Measurements from ENCODE around the gene TRMT2A.

The TRMT2A gene

DNA sequence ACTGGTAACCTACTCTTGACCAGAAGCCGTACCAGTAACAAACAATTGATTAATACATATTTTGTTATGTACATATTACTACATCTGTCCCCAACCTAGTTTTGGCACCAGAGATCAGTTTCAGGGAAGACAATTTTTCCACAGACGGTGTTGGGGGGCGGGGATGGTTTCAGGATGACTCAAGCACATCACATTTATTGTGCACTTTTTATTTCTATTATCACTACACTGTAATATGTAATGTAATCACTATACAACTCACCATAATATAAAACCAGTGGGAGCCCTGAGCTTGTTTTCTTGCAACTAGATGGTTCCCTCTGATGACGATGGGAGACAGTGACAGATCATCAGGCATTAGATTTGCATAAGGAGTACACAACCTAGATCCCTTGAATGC, 21.5 kb downstream of the TRMT2A start:
- ATAC-seq (ENCODE audit: insufficient read depth, low read depth) = no peak
- Histone ChIP-seq H3K9me3 (ENCODE audit: insufficient read depth, low read length, severe bottlenecking) (no peaks in the 10 kb centered on the region), H3K4me1 (ENCODE audit: insufficient read depth, low read length) (peaks cover 19% of the 10 kb centered on the region), H4K20me1 (ENCODE audit: insufficient read depth, low read length) (peaks cover 59% of the 10 kb centered on the region), H3K36me3 (ENCODE audit: insufficient read depth, low read length) (peaks cover 95% of the 10 kb centered on the region), H2AFZ (ENCODE audit: low read depth, low read length) (no peak overlapping the region), H3K9ac (ENCODE audit: low read depth, low read length) (no peak overlapping the region), H3K4me2 (ENCODE audit: insufficient read depth, low read length) (no peak overlapping the region), H3K4me3 (ENCODE audit: low read depth in 1 of 2, low read length in 2 of 2) (no peak overlapping the region), H3K27ac (ENCODE audit: low read length) (no peak overlapping the region), H3K79me2 (ENCODE audit: insufficient read depth, low read length) (peaks cover 85% of the 10 kb centered on the region), H3K27me3 (ENCODE audit: insufficient read depth, low read length, poor library complexity) (no peaks in the 10 kb centered on the region)
- no peak for DNase-seq
- no peak for TF ChIP-seq EZH2 (IDR thresholded peaks at IDR 0.05; ENCODE audit: borderline replicate concordance, low read depth, low read length, severe bottlenecking)
- TF ChIP-seq, protein P1, sequence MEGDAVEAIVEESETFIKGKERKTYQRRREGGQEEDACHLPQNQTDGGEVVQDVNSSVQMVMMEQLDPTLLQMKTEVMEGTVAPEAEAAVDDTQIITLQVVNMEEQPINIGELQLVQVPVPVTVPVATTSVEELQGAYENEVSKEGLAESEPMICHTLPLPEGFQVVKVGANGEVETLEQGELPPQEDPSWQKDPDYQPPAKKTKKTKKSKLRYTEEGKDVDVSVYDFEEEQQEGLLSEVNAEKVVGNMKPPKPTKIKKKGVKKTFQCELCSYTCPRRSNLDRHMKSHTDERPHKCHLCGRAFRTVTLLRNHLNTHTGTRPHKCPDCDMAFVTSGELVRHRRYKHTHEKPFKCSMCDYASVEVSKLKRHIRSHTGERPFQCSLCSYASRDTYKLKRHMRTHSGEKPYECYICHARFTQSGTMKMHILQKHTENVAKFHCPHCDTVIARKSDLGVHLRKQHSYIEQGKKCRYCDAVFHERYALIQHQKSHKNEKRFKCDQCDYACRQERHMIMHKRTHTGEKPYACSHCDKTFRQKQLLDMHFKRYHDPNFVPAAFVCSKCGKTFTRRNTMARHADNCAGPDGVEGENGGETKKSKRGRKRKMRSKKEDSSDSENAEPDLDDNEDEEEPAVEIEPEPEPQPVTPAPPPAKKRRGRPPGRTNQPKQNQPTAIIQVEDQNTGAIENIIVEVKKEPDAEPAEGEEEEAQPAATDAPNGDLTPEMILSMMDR (IDR thresholded peaks at IDR 0.05; ENCODE audit: borderline replicate concordance, extremely low read depth, low read length, poor library complexity, severe bottlenecking) = no peak

DNA sequence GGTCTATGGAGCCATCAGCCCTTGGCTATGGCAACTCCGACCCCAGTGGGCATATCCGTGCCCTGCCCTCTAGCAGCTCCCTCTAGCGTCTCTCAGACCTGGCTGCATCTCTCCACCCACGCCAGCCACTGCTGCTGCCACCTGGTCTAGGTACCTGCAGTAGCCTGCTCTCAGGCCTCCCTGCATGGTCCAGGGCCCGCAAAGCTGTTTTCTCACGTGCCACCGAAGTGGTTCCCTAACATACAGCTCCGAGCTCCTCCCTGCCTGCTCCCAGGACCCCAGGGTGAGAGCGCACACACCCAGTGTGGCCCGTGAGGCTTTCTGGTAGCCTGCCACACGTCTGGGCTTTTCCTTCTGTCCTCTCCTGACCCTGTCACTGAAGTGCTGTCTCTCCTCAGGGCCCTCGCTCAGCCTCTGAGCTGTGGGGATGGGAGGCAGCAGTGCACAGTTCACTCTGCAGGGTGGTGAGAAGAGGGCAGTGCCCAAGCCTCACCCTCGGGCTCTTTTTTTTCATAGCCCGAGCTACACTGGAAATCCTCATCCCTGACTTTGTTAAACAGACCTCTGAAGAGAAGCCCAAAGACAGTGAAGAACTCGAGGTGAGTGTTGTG, 22.7 kb downstream of the TRMT2A start:
- Histone ChIP-seq H3K27ac (ENCODE audit: low read length) (no peak overlapping the region), H3K4me2 (ENCODE audit: insufficient read depth, low read length) (no peak overlapping the region), H3K4me1 (ENCODE audit: insufficient read depth, low read length) (peaks cover 9% of the 10 kb centered on the region), H3K36me3 (ENCODE audit: insufficient read depth, low read length) (peaks cover 95% of the 10 kb centered on the region), H3K9me3 (ENCODE audit: insufficient read depth, low read length, severe bottlenecking) (no peaks in the 10 kb centered on the region), H2AFZ (ENCODE audit: low read depth, low read length) (no peak overlapping the region), H3K4me3 (ENCODE audit: low read depth in 1 of 2, low read length in 2 of 2) (no peak overlapping the region), H4K20me1 (ENCODE audit: insufficient read depth, low read length) (peaks cover 60% of the 10 kb centered on the region), H3K79me2 (ENCODE audit: insufficient read depth, low read length) (peaks cover 86% of the 10 kb centered on the region), H3K9ac (ENCODE audit: low read depth, low read length) (no peak overlapping the region), H3K27me3 (ENCODE audit: insufficient read depth, low read length, poor library complexity) (no peaks in the 10 kb centered on the region)
- TF ChIP-seq, protein P1 (IDR thresholded peaks at IDR 0.05; ENCODE audit: borderline replicate concordance, extremely low read depth, low read length, poor library complexity, severe bottlenecking) = no peak
- DNase-seq (no peak), ATAC-seq (ENCODE audit: insufficient read depth, low read depth) (no peak)

DNA sequence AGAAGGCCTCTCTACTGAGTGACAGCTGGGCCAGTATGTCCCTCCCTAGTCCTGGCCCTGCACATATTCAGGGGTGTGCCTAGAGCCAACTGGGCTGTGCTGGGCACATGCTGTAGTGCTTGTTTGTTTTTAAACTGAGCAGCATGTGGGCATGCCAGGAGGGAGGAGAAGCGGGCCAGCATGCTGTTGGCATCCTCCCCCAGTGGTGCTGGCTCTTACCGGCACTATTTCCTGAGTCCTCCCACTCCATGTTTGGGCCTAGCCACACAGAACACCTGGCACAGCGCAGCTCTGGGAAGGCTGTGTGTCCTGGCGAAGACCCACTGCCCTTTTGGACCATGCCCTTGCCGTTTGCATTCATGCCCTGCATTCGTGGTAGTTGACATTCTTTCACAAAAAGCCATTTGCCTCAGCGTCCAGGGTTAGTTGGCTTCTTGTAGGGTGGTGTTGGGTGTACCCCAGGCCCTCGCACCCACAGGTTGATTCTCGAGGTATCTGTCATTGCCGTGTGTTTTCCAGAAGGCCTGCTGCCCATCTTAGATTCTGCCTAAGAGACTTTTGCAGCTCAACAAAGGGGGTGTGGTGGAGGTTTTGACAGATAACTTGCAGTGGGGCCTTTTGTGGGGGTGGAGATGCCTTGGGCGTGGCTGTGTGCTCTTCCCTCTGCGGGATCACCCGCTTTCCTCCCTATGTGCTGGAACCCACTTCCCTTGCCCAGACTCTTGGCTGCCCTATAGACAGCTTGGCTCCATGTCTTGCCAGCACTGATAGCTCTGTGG, 23.4 kb downstream of the TRMT2A start:
- Histone ChIP-seq H3K27ac (ENCODE audit: low read length) (no peak overlapping the region), H3K4me2 (ENCODE audit: insufficient read depth, low read length) (no peak overlapping the region), H3K4me1 (ENCODE audit: insufficient read depth, low read length) (peaks cover 2% of the 10 kb centered on the region; the same call in 1 of the 2 replicates), H3K27me3 (ENCODE audit: insufficient read depth, low read length, poor library complexity) (no peaks in the 10 kb centered on the region), H4K20me1 (ENCODE audit: insufficient read depth, low read length) (peaks cover 58% of the 10 kb centered on the region), H3K9ac (ENCODE audit: low read depth, low read length) (no peak overlapping the region), H3K36me3 (ENCODE audit: insufficient read depth, low read length) (peaks cover 95% of the 10 kb centered on the region), H2AFZ (ENCODE audit: low read depth, low read length) (no peak overlapping the region), H3K4me3 (ENCODE audit: low read depth in 1 of 2, low read length in 2 of 2) (no peak overlapping the region), H3K9me3 (ENCODE audit: insufficient read depth, low read length, severe bottlenecking) (no peaks in the 10 kb centered on the region), H3K79me2 (ENCODE audit: insufficient read depth, low read length) (peaks cover 86% of the 10 kb centered on the region)
- TF ChIP-seq EZH2 (IDR thresholded peaks at IDR 0.05; ENCODE audit: borderline replicate concordance, low read depth, low read length, severe bottlenecking) = no peak
- TF ChIP-seq, protein P1 (IDR thresholded peaks at IDR 0.05; ENCODE audit: borderline replicate concordance, extremely low read depth, low read length, poor library complexity, severe bottlenecking) = no peak
- DNase-seq (no peak), ATAC-seq (ENCODE audit: insufficient read depth, low read depth) (no peak)
